Stimulated activated CD4-positive, alpha-beta T cell treated with anti-CD3 and anti-CD28 coated beads, Interleukin-1b, Interleukin-23, amount 100 ng/mL, for 4 hours (primary cell): ENCODE results near the gene KHDC4.
"Not testable (repeated sequence)": the region's sequence is repeated elsewhere in the genome, so short reads cannot be mapped to it uniquely, and the experiment has no call there.

Experiments used
- DNase-seq, 2 donors: peaks; one replicate each; pipeline ENCODE4 v3.0.0-alpha.2; 2020; ENCODE audit warnings: low read depth in 2 of 2

KHDC4 gene

DNA sequence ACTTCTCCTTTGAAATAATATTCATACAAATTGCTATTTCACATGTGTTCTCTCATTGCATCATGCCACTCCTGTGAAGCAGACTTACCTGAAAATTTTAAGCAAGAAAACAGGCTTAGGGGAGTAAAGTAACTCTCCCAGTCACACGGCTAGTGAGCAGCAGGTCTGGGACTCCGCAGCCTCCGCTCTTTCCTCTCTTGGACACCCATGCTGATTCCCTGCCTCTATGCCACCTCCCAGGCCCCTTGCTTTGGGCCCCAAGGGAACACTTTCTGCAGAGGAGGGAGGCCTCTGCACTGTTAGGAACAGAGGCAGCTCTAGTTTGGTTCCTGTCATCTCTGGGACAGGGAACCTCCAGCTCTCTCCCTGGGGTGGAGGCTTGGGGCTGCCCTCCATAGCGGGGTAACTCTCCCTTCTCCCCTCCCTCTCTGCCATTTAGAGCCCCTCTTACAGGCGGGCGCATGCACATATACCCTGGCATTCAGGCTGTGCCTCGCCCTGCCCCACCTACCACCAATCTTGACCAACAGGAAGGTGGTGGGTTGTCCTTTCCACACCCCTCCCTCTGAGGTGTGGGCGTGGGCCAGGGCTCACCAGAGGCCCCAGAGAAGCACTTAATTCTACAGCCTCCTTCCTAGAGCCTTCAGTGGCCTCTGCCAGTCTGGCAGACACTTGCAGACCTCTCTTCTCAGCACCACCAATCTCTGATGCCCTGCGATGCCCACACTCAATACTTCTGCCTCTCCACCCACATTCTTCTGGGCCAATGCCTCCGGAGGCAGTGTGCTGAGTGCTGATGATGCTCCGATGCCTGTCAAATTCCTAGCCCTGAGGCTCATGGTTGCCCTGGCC lies 7.0 kb upstream of the KHDC4 start, which contains the start of gene RXFP4:
Gene RXFP4, plus strand, starts transcription at position 646 of the 852 bp plus-strand sequence. Its CDS starts 72 bp downstream, at position 718.
- no peak for DNase-seq

DNA sequence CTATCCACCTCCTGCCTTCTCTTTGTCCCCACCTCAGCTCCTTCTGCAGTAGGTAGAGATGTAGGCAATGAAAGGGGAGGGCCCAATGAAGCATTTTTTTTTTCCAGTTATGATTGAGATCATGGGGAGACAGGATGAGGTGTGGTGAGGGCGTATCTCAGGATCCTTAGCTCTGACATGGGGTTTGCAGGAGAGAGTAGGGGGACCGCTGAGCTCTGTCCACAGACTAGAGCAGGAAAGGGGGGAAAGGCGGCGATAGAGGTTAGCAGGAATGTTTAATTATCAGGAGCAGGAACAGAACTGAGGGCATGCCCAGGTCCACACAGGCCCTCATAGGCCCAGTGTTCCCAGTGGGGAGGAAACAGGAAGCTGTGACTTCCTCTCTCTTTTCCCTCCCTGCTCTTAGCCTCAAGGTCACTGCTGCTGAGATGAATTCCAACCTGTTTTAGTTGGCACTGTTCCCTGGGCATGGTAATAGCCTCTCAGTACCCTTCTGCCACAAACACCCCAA lies 6.3 kb upstream of the KHDC4 start:
- DNase-seq: no peak

DNA sequence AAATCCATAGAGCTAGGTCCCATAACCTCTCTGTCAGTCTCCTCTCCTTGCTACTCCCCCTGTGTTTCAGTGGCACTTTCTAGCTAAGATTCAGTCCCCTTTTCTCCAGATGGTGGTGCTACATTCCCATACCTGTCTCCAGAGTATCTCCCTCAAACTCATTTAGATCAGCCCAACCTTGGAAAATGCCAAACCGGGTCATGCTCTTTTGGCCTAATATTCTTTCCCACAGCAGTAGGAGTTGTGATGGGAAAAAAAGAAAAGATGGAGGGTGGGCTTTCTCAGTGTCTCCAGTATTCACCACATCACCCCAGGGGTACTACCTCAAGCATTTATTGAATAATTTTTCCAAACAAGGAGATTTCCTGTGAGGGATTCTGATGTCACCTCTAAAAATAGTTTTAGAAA lies 4.0 kb upstream of the KHDC4 start:
- DNase-seq: no peak

DNA sequence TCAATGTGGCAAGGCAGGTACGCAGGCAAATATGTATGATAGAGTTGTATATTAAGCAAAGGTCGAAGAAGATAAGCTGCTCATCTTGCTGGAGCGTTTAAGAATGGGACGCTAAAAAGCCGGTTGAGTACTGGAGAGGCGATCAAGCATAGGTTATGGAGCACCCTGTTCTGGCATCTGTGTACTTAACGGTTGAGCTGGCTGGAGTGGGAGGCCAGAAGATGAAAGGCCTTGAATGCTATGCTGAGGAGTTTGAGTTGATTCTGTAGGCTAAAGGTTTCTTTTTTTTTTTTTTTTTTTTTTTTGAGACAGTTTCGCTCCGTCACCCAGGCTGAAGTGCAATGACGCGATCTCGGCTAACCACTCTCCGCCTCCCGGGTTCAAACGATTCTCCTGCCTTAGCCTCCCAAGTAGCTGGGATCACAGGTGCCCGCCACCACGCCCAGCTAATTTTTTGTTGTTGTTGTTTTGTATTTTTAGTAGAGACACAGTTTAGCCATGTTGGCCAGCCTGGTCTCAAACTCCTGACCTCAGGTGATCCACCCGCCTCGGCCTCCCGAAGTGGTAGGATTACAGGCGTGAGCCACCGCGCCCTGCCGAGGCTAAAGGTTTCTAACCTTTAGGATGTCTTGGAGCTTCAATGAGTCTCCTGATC lies 850 bp upstream of the KHDC4 start:
- no peak for DNase-seq

DNA sequence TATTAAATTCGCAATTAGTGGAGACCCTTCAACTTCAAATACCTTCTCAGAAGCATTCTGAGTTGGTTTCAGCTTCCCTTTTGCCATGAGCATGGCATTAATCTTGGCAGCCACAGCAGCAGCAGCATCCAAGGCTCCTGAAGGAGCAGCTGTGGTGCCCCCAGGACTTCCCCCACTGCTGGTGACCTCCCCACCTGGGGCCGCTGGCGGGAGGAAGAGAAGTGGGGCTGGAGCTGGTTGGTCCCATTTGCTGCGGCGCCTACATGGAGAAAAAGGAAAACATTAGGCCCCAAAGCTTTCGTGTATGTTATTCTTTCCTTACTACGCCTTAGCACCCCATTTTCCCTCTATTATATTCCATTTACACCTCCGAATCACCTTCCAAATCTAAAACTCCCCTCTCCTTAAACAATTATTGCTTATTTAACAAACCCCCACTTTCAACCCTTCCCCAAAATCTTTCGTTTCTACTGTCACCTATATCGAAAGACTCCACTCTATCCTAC lies 569 bp downstream of the KHDC4 start:
- DNase-seq: no peak

DNA sequence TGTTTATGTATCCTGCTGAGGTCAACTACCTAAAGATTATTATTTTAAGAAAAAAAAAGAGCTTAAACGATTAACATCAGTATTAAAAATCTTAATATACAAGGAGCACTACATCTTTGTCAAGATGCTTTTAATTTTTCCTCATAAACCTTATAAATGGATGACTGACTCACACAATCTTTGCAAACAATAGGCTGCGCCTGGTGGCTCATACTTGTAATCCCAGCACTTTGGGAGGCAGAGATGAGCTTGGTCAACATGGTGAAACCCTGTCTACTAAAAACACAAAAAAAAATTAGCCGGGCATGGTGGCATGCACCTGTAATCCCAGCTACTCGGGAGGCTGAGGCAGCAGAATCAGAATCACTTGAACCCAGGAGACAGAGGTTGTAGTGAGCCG lies 1.7 kb downstream of the KHDC4 start:
- DNase-seq: no peak

DNA sequence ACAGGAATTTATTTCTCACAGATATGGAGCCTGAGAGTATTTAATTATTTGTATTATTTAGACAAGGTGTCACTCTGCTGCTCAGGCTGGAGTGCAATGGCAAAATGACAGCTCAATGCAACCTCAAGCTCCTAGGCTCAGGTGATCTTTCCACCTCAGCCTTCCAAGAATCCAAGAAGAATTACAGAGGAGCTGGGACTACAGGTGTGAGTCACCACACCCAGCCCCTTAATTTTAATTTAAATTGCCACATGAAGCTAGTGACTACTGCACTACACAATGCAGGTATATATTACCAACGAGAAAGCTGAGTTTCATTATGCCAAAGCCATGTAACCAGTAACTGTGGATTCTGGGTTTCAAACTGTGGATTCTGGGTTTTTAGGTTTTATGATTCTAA lies 2.1 kb downstream of the KHDC4 start:
- no peak for DNase-seq

DNA sequence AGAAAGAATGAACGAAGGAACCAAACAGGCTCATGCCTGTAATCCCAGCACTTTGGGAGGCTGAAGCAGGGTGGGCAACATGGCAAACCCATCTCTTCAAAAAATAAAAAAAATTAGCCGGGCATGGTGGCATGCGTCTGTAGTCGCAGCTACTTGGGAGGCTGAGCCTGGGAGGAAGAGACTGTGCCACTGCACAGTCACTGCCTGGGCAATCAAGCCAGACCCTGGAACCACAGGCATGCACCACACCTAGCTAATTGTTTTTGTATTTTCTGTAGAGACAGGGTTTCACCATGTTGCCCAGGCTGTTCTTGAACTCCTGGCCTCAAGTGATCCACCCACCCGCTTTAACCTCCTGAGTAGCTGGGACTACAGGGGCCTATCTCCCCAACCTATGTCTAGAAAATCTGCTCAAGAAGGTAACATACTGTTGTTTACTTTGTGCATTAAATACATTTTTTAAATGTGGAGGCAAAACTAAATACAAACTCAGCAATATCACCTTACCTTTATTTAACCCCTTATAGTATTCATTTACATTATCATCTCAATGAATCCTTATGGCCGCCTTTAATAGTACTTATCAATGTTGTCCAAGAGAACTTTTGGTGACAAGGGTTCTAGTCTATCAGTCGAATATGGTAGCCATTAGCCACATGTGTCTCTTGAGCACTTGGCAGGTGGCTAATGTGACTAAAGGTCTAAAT lies 2.7 kb downstream of the KHDC4 start:
- no peak for DNase-seq

DNA sequence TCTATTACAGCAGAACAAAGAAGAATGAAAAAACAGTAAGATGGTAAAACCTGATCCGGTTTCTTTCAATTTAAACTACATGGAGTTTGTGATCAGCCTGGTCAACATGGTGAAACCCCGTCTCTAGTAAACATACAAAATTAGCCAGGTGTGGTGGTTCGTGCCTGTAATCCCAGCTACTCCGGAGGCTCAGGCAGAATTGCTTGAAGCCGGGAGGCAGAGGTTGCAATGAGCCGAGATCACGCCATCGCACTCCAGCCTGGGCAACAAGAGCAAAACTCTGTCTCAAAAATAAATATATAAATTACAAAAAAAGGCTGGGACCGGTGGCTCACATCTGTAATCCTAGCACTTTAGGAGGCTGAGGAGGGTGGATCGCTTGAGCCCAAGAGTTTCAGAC lies 3.5 kb downstream of the KHDC4 start:
- not testable (repeated sequence) for DNase-seq

DNA sequence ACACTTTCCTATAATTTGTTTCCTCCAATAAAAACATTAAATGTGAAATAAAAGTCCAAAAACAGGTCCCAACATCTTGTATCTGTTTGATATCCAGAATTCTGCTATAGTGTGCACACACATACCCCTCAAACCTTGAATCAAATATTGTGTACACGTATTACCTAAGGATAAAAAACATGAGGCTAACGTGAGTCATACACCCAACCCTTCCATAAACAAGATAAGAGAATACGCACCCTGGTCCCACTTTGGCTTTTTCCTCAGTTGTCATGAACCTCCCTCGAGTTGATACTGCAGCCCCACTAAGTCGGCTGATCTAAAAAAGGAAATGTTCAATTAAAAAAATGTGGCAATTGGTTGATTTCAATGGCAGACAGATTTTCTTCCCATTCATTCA lies 5.2 kb downstream of the KHDC4 start:
- DNase-seq: no peak

DNA sequence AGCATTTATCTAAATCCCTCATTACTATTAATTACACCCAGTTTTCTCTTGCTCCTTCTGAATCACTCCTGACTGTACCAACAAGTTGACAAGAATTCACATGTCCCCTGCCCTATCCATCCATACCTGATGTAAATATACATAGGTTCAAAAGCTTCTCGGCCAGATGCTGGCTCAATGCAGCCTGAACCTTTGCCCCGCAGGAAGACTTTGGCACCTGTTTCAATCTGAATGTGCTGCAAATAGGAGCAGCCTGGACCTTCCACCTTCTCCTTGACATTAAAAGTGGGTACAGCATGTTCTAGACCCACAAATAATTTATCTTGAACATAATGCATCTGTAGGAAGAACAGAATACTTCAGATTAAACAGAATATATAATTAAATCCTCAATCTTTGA lies 8.7 kb downstream of the KHDC4 start:
- no peak for DNase-seq

DNA sequence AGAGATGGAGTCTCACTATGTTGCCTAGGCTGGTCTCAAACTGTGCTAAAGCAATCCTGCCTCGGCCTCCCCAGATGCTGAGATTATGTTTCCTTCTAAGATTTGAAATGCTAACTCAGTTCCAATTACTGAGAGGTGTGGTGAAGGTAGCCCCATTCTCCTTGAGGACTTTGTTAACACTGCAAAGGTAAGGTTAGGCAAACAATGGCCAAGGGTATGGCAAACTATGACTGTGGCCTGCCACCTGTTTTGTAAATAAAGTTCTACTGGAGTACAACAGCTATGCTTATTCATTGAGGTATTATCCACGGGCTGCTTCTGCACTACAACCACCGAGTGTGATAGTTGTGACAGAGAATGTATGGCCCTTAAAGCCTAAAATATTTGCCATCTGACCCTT lies 13.5 kb downstream of the KHDC4 start:
- no peak for DNase-seq

DNA sequence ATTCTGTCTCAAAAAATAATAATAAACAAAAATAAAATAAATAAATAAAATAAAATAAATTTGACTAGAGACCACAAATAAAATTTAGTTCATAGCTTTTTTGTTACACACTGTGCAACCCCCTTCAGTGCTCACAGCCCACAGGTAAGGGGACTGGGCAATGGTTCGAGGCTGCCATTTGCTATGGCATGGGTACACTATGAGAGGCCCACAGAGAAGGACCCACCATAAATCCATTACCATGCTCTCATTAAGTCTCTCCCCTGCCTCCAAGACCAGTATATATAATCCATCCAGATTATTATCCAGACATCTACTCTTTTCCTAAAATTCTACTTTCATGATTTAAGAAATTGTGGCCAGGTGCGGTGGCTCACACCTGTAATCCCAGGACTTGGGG lies 14.4 kb downstream of the KHDC4 start:
- DNase-seq: no peak

DNA sequence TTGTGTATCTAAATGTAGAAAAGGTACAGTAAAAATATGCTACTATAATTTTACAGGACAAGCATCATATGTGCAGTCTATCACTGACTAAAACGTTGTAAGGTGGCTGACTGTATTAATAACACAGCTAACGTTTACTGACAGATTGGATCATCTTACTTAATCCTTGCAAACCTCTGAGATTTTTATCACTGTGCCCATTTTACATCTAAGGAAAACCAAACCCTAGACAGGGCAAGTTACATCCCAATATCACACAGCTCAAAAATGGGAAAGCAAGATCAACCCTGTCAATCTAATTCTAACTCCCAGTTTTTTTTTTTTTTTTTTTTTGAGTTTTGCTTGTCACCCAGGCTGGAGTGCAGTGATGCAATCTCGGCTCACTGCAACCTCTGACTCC lies 15.6 kb downstream of the KHDC4 start:
- DNase-seq: no peak

DNA sequence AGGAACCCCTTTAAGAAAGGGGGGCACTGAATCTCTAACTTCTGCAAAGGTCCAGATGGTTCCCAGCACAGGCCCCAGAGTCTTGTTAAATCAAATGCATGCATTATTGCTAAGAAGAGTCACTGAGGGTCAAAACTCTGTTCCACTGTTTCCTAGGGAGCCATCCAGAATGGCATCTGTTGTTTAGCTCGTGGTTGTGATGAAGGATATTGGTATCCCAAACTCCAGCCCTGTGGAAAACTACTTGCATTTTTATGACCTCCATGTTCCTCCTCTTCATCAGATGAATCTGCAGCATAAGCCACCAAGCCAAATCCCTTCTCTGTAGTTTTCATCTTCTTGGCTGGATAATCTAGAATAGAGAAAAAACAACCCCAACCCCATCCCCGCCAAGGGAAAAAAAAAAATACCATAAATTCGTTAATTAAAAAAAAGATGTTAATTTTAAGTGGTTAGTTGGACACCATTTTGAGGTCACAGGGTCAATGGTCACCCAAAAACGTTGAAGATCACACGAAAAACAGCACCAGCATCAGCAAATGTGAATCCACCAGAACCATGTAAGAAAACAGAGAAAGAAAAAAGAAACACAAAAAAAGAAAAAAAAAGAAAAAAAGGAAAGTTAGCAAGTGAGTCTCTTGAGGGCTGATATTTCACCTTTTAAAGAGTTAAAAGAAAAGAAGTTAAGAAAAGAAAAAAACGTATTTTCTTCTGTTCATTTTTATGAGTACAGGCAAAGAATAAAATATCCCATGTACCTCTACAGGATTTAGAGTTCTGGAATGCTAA lies 20.1 kb downstream of the KHDC4 start:
- no peak for DNase-seq

DNA sequence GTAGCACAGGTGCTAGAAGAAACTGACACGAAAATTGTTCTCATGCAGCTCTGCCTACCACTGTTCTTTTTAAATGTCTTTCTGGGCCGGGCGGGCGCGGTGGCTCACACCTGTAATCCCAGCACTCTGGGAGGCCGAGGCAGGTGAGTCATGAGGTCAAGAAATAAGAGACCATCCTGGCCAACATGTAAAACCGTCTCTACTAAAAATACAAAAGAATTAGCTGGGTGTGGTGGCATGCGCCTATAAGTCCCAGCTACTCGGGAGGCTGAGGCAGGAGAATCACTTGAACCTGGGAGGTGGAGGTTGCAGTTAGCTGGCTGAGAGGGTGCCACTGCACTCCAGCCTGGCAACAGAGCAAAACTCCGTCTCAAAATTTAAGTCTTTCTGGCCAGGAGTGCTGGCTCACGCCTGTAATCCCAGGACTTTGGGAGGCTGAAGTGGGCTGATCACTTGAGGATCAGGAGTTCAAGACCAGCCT lies 22.1 kb downstream of the KHDC4 start:
- no peak for DNase-seq

DNA sequence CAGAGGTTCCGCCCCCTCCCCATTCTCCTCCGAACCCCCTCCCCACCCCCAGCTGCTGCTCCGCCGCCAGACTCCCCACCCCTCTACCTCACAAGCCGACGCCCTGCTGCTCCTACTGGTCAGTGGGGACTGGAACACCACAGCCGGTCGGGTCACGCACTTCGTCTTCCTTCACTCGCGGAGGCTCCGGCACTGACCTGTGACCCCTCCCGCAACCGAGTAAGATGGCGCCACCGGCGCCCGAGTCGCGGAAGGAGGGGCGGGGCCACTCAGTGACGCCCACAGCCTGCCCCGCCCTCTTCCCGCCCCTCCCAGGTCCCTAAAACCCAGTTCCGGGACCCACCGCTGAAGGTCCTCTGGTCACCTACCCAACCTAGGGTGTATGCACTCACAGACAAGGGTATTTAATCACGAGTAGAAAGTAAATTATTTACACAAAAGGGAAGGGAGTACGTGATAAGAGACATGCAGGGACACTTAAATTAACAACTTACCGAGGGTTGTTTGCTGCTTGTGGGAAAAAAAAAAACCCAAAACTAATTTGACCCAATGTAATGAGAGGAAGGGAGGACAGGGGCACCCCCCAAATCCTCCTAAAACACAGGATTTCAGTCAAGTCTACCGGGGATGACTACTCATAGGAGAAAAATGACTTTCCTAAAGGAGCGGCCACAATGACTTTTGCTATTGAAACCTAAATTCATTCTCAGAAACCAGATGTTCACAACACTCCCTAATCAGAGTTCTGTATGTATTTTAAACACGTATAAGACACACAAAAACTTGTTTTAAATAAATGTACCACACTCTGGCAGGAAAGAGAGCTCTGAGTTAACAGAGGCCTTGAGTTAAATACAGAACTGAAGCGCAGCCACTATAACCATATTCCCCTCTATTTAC lies 22.8 kb downstream of the KHDC4 start, which contains the start of gene RIT1:
Gene RIT1, minus strand, starts transcription at position 194 of the 900 bp plus-strand sequence. CDS start 588 bp downstream, outside the sequence.
- DNase-seq: peak; percentile 75 to 82

DNA sequence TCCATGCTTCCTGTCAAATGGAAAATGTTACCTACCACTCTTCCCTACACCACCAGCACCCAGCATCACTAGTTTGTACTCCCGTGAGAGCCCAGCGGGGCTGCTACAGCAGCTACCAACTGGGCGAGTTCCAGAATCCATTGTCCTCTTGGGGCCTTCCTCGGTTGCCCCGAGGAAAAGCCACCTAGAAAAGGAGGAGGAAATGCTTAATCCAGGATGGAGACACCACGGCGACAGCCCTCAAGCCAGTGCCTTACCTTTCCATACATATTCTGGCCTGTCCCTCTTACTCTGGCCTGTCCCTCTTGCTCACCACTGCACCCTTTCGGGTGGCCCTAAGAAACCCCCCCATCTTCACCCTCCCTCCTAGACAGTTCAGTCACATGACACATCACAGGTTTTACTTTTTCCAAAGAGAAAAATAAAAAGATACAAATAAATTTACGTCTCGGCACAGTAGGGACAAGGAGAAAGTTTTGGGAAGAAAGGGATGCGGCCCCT lies 23.5 kb downstream of the KHDC4 start:
- no peak for DNase-seq

DNA sequence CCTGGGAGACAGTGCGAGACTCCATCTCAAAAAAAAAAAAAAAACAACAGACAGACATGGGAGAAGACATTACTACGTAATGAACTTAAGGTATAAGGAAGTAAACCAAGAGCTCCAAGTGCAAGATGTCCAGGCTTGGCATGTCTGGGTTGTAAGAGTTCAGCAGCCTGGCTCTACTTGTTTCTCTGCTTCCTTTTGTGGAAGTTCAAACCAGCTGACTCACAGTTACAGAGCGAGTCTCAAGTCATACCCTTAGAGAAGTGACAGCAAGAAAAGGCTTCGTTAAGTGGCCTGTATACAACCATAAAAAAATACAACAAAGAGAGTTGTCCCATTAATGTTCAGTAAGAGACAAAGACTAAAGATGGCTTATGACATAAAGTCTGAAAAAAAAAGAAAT lies 24.3 kb downstream of the KHDC4 start:
- DNase-seq: no peak

DNA sequence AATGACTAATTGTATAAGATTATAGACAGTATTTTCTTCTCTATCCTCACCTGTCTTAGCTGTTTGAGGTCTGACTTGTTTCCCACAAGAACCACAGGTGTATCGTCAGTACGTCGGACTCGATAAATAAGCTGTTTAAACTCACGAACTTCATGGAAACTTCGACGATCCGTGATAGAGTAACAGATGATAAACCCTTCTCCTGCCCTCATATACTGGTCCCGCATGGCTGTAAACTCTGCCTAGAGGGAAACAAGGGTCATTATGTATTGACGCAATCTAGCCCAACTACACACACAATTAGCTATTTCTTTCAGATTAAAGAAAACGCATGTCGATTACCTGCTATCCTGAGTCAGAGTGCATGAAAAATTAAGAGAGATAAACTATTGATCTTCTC lies 30.0 kb downstream of the KHDC4 start:
- DNase-seq: no peak
